Spleen (tissue), 11 donors: ENCODE data around the gene NUDT1. TPM values are rescaled to one million over a fixed set of nuclear protein-coding genes. Genes with fewer than 3 reads are reported as not detected.
A peak's percentile ranks its signal among the peaks of the same experiment; 100 is the strongest.

Source experiments
- DNase-seq: peaks from one replicate; pipeline ENCODE4 v3.0.0-alpha.2; 2020
- H3K27ac ChIP-seq, 8 donors: fragments of 200-600 bp; sonication (generic) in 7 of 8; 1 replicate in 4 of 8; 2 replicates in 4 of 8; pipeline versions ENCODE4 v1.5.0 to v1.8.0; 2016 to 2021; ENCODE audit warnings: inconsistent platforms in 4 of 8, mild to moderate bottlenecking in 4 of 8, moderate library complexity in 1 of 8
- H3K27me3 ChIP-seq, 7 donors: fragments of 200-600 bp; sonication (generic) in 6 of 7; replicated peaks in 1 of 7; 1 replicate in 4 of 7; 2 replicates in 3 of 7; pipeline versions ENCODE4 v1.5.0 to v1.8.0; 2016 to 2021; ENCODE audit warnings: inconsistent platforms in 3 of 7, mild to moderate bottlenecking in 1 of 7
- H3K36me3 ChIP-seq, 6 donors: fragments of 200-600 bp; sonication (generic) in 5 of 6; 1 replicate in 4 of 6; 2 replicates in 2 of 6; pipeline versions ENCODE4 v1.5.0 to v1.8.0; 2016 to 2021; ENCODE audit warnings: inconsistent platforms in 2 of 6
- H3K4me1 ChIP-seq, 6 donors: fragments of 200-600 bp; sonication (generic) in 5 of 6; 1 replicate in 3 of 6; 2 replicates in 3 of 6; pipeline versions ENCODE4 v1.5.0 to v1.8.0; 2016 to 2021; ENCODE audit warnings: inconsistent platforms in 3 of 6
- H3K4me3 ChIP-seq, 8 donors: fragments of 200-600 bp; sonication (generic) in 7 of 8; 1 replicate in 4 of 8; 2 replicates in 4 of 8; pipeline versions ENCODE4 v1.5.0 to v1.8.0; 2016 to 2021; ENCODE audit warnings: inconsistent platforms in 4 of 8, mild to moderate bottlenecking in 4 of 8, moderate library complexity in 2 of 8
- H3K9me3 ChIP-seq, 8 donors: fragments of 200-600 bp; sonication (generic) in 7 of 8; 1 replicate in 4 of 8; 2 replicates in 4 of 8; pipeline versions ENCODE4 v1.5.0 to v1.8.0; 2016 to 2021; ENCODE audit warnings: inconsistent platforms in 4 of 8
- CTCF ChIP-seq, 11 experiments: fragments of 200-600 bp in 7 of 11; fragments of 450-650 bp in 4 of 11; sonication (generic) in 4 of 11; IDR thresholded peaks in 8 of 11; conservative IDR thresholded peaks in 3 of 11; 1 replicate in 7 of 11; 2 replicates in 4 of 11; pipeline versions ENCODE4 v1.4.0 to v1.8.0; 2016 to 2021; ENCODE audit warnings: antibody characterized with exemption in 11 of 11, inconsistent platforms in 4 of 11, mild to moderate bottlenecking in 1 of 11
- POLR2A ChIP-seq, 3 donors: fragments of 450-650 bp; IDR thresholded peaks; one replicate each; pipeline ENCODE4 v1.5.1; 2017; ENCODE audit warnings: antibody characterized with exemption in 3 of 3, mild to moderate bottlenecking in 1 of 3
- POLR2AphosphoS5 ChIP-seq, 3 donors: sonication (generic); formaldehyde crosslinking; IDR thresholded peaks; one replicate each; pipeline ENCODE4 v1.5.1; 2017; ENCODE audit warnings: antibody characterized with exemption in 3 of 3
- WGBS, 5 donors: extraction: QIAGEN DNeasy Blood & Tissue Kit in 3 of 5; methylation state at CpG; one replicate each; pipeline versions ENCODE4 v1.1.5 to v1.1.7; 2013 to 2018; 5-methylcytosine and 5-hydroxymethylcytosine counted together
- intact Hi-C: fragments of 100-400 bp; cut with DNase I; formaldehyde crosslinking; loops from one replicate; pipeline ENCODE4 v1.15.0; 2023; ENCODE audit warnings: low total_unique reads
- polyA plus RNA-seq, 3 donors: library from polyadenylated mRNA; stranded (reverse); fragments of 200-250 nt; gene quantifications; one replicate each; pipeline ENCODE4 v1.2.1, GENCODE V29; 2013
- total RNA-seq, 7 donors: library from RNA; depleted of rRNA in 3 of 7; stranded (reverse); fragments of >200 nt in 3 of 7; fragmentation: NEBNext Ultra II Directional in 4 of 7; extraction: Animal tissue kit (Norgen Biotek cat#: 25700) in 4 of 7; gene quantifications; one replicate each; pipeline versions ENCODE4 v1.1.0 to v1.2.1, GENCODE V29; 2016 to 2021
- donor health status: healthy with polysubstance abuse.
- donor health status: DM: no; HTN: no; CAD: no; lungs with moderate emphysema.
- donor health status: DM: no; HTN: no; CAD: no.
- donor health status: Bipolar disorder and iron deficiency.
- donor health status: healthy.
- donor health status: DM: no; HTN: no; CAD: no.
- donor health status: DM: yes; HTN: yes; CAD: no.

The NUDT1 gene
- total and polyA plus RNA-seq, 10 donors: 13.7 to 69.3 (median 22.6) TPM

GRCh38 chr7:2210551-2211258 lies 31.3 kb upstream of the NUDT1 start:
- H3K36me3 ChIP-seq: peaks cover 0 to 92% (median 65%) of the 10 kb centered on the region in 6 donors
- WGBS, 5 donors: 94 to 98% (median 95%) methylated on average over 22 to 30 of the region's 30 CpGs
- H3K4me3 ChIP-seq: no peak overlapping the region
- no peak for TF ChIP-seq CTCF (IDR thresholded peaks at IDR 0.05 in 8 of 11, conservative IDR thresholded peaks at IDR 0.05 in 3 of 11)
- TF ChIP-seq POLR2A (IDR thresholded peaks at IDR 0.05): no peak
- TF ChIP-seq POLR2AphosphoS5 (IDR thresholded peaks at IDR 0.05): no peak
- intact Hi-C loops: no loop called here
- no peak overlapping the region for H3K27ac ChIP-seq
- H3K4me1 ChIP-seq: peaks cover 0 to 10% (median 0%) of the 10 kb centered on the region in 6 donors
- DNase-seq: peak; percentile 69
- H3K27me3 ChIP-seq: no peaks in the 10 kb centered on the region
- no peaks in the 10 kb centered on the region for H3K9me3 ChIP-seq

GRCh38 chr7:2211259-2211880 lies 30.7 kb upstream of the NUDT1 start:
- intact Hi-C loops: no loop called here

GRCh38 chr7:2211926-2212325 lies 30.1 kb upstream of the NUDT1 start:
- intact Hi-C loops: no loop called here
- Histone ChIP-seq H3K4me1 (peaks cover 0 to 10% (median 0%) of the 10 kb centered on the region in 6 donors), H3K27me3 (no peaks in the 10 kb centered on the region), H3K27ac (no peak overlapping the region), H3K4me3 (no peak overlapping the region), H3K36me3 (peaks cover 0 to 96% (median 76%) of the 10 kb centered on the region in 6 donors), H3K9me3 (no peaks in the 10 kb centered on the region)
- no peak for TF ChIP-seq POLR2AphosphoS5 (IDR thresholded peaks at IDR 0.05)
- no peak for TF ChIP-seq CTCF (IDR thresholded peaks at IDR 0.05 in 8 of 11, conservative IDR thresholded peaks at IDR 0.05 in 3 of 11)
- no peak for TF ChIP-seq POLR2A (IDR thresholded peaks at IDR 0.05)
- WGBS, 5 donors: 91 to 98% (median 97%) methylated on average over 9 to 13 of the region's 13 CpGs
- peak; percentile 69 for DNase-seq

More at GRCh38 chr7:2211259-2211880, 30.7 kb upstream of the NUDT1 start:
- DNase-seq: peak; percentile 51
- H3K9me3 ChIP-seq: no peaks in the 10 kb centered on the region
- peaks cover 0 to 10% (median 0%) of the 10 kb centered on the region in 6 donors for H3K4me1 ChIP-seq
- no peak for TF ChIP-seq POLR2A (IDR thresholded peaks at IDR 0.05)
- no peak for TF ChIP-seq CTCF (IDR thresholded peaks at IDR 0.05 in 8 of 11, conservative IDR thresholded peaks at IDR 0.05 in 3 of 11)
- no peak for TF ChIP-seq POLR2AphosphoS5 (IDR thresholded peaks at IDR 0.05)
- H3K36me3 ChIP-seq: peaks cover 0 to 95% (median 72%) of the 10 kb centered on the region in 6 donors
- H3K27ac ChIP-seq: no peak overlapping the region
- H3K4me3 ChIP-seq: no peak overlapping the region
- no peaks in the 10 kb centered on the region for H3K27me3 ChIP-seq
- WGBS, 5 donors: 84 to 95% (median 93%) methylated on average over 9 to 15 of the region's 15 CpGs

GRCh38 chr7:2212906-2213305 lies 29.1 kb upstream of the NUDT1 start:
- Histone ChIP-seq H3K27ac (no peak overlapping the region), H3K4me3 (no peak overlapping the region), H3K36me3 (peaks cover 0 to 97% (median 78%) of the 10 kb centered on the region in 6 donors), H3K27me3 (no peaks in the 10 kb centered on the region), H3K9me3 (no peaks in the 10 kb centered on the region), H3K4me1 (peaks cover 0 to 10% (median 0%) of the 10 kb centered on the region in 6 donors)
- intact Hi-C loops: no loop called here
- 95 to 97% (median 96%) methylated on average over 5 to 10 of the region's 10 CpGs for WGBS, 5 donors
- DNase-seq: peak; percentile 41
- TF ChIP-seq POLR2A (IDR thresholded peaks at IDR 0.05): no peak
- TF ChIP-seq CTCF (IDR thresholded peaks at IDR 0.05 in 8 of 11, conservative IDR thresholded peaks at IDR 0.05 in 3 of 11): no peak
- TF ChIP-seq POLR2AphosphoS5 (IDR thresholded peaks at IDR 0.05): no peak
